HG02610 (cell line): Measurements from ENCODE around the gene KRT2.
"Not testable (repeated sequence)": the region's sequence is repeated elsewhere in the genome, so short reads cannot be mapped to it uniquely, and the experiment has no call there.

Experiments
- ATAC-seq: cut with Tn5 transposase; IDR thresholded peaks from one replicate; pipeline ENCODE4 v1.9.1; 2021; ENCODE audit warnings: mild to moderate bottlenecking, moderate library complexity; ENCODE audit not compliant: unreplicated experiment

KRT2 gene

DNA sequence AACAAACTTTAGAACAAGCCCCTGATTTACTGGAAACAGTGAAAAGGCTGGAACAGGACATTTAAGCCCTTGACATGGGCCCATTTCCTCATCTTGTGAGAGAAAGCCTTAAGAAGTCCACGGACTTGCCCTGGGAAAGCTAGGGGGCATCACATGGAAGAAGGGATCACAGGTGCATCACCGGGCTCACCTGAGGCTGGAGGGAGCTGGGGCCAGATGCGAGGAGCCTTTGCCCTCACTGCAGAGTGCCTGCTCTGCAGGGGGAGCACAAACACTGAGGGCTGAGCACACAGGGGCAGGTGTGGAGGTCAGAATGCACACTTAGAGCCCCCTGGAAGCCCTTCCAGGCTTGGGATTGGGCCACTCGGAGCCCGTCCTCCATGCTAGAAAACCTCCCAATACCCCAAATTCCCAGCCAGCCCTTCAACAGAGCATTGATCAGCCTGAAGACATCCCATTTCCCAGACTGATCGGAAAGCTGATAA, 33.4 kb upstream of the KRT2 start:
- ATAC-seq: no peak

GRCh38 chr12:52684431-52684830, 32.4 kb upstream of the KRT2 start:
- ATAC-seq: no peak

GRCh38 chr12:52683575-52684300, 31.7 kb upstream of the KRT2 start:
- ATAC-seq: no peak

DNA sequence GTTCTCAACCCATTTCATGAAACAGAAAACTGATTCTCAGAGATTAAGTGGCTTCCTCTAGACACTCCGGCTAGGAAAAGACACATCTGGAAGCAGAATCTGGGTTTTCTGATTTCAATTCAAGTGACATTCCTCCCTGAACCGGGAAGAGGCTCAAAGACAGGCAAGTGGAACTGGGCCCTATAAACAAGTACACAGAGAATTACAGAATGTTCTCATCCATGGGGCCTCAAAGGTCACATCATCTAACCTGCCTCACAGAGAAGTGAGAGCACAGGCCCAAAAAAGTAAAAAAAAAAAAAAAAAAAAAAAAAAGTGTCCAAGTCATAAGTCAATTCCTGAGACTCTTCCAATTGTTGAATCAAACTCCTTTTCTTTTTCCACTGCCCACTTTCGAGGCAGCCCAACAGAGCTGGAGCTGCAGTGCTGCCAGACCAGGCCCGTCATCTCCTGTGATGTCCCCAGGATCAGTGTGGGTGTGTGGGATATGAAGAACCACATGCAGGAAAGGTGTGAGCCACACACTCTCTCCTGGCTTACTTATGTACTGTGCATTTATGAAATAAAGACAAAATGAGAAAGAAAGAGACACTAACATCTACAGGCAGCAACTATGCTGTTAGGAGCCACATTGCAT, 31.0 kb upstream of the KRT2 start:
- ATAC-seq: no peak

DNA sequence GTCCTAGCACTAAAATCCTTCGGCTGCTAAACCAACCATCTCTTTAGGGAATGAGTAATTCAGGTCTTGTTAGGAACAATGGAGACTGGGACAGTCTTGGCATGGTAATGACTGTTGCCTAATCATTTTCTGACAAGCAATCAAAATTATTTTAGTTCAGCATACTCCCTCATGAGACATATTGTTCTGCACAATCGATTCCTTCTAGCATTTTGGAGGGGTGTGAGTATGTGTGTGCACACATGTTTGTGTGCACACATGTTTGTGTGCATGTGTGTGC, 30.3 kb upstream of the KRT2 start:
- no peak for ATAC-seq

DNA sequence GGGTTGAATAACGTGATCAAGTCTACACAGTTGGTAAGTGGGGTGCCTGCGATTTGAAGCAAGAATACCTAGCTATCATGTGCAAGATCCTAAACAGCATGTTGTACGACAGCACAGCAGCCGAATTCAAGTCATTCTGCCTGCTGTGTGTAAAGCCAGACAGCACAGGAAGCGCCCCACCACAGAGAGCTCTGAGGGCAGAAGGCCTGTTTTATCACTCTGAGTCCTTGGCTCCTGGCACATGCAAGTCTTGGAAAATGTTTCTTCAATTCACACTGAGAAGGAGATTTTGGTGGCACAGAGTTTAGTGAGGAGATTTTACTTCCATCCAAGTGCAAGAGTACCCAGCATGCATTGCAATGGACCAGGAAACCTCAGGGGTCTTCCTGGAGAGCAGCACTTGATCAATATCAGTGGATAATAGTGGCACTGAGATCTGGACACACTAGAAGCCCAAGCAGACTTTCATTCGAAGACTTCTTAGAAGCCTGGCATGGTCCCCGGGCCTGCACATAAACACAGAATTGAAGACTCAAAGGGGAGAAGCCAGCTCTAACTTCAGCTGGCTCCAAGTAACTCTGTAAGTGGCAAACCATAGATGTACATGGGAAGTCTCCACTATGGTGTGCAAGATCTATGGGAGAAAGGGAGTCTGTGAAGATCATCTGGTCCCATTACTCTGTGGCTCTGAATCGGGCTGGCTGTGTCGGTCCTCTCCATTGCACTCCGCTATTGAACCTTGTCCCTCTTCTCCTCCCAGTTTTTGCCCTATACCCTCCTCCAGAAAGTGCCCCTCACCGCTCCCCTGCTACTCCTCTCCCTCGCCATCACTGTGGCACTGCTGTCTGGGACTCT, 29.7 kb upstream of the KRT2 start:
- no peak for ATAC-seq

DNA sequence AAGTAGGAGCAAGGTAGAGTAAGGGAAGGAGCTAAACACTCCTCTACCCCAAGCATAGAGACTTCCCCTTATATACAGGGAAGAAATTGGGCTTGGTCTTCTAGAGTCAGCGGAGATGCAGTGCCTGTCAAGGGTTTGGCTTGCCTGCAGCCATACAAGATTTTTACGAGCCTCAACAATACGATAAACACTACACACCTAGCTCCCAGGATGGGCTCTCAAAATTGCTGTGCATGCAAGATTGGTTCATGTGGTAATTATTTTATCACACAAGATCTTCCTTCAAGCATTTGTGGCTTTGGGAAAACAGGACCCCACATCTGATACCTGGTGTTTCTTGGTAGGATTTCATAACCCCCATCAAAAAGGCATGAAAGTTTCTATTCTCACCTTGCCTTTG, 28.4 kb upstream of the KRT2 start, which contains the start of gene KRT1:
Gene KRT1 (minus strand): TSS at position 45 of the 400 bp plus-strand sequence. CDS start 59 bp downstream, outside the sequence.
- ATAC-seq: no peak

- no peak for ATAC-seq
Measured at GRCh38 chr12:52679875-52680274, 27.9 kb upstream of the KRT2 start.

DNA sequence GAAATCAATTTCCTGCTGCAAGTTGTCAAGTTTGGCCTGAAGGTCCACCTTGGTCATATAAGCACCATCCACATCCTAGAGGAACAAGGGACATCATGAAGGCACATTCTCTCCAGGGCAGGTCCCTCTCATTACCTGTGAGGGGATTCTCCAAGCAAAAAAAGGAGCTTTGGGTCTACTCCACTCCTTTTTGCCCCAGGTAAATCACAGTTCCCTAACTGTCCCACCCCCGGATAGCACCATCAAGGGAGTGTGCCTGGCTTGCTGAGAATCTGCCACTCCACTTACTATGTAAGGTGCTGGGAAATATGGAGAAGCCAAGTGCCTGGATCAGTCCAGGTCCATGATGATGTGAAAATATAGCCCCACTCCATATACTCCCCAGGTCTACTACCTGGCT, 25.7 kb upstream of the KRT2 start:
- ATAC-seq: no peak

GRCh38 chr12:52677126-52677525, 25.1 kb upstream of the KRT2 start:
- ATAC-seq: no peak

DNA sequence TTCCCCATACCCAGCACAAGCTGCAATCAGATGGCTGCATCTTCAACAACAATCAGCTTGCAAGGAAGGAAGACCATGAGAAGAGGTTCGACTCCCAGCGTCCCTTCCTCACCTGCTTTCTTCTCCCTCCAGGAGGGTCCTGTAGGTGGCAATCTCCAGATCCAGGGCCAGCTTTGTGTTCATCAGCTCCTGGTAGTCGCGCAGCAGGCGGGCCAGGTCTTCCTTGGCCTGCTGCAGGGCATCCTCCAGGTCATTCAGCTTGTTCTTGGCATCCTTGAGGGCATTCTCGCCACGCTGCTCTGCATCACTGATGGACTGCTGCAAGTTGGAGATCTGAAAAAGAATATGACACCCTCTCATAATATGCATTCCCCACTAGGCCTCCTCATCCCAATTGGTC, 24.2 kb upstream of the KRT2 start:
- ATAC-seq: no peak

DNA sequence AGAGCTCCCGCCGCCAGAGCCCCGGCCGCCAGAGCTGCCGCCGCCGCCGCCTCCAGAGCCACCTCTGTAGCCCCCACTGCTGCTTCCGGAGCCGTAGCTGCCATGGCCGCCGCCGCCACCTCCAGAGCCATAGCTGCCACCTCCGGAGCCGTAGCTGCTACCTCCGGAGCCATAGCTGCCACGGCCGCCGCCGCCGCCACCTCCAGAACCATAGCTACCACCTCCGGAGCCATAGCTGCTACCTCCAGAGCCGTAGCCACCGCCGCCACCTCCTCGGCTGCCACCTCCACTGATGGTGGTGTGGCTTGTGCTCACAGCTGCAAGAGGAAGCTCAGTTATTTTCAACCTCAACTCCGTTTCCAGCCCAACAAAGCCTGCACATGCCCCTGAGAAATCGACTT, 23.3 kb upstream of the KRT2 start:
- no peak for ATAC-seq

GRCh38 chr12:52674433-52674775, 22.4 kb upstream of the KRT2 start:
- ATAC-seq: no peak

- no peak for ATAC-seq
Measured at GRCh38 chr12:52673713-52674432, 21.9 kb upstream of the KRT2 start.

GRCh38 chr12:52673217-52673616, 21.2 kb upstream of the KRT2 start:
- ATAC-seq: no peak

DNA sequence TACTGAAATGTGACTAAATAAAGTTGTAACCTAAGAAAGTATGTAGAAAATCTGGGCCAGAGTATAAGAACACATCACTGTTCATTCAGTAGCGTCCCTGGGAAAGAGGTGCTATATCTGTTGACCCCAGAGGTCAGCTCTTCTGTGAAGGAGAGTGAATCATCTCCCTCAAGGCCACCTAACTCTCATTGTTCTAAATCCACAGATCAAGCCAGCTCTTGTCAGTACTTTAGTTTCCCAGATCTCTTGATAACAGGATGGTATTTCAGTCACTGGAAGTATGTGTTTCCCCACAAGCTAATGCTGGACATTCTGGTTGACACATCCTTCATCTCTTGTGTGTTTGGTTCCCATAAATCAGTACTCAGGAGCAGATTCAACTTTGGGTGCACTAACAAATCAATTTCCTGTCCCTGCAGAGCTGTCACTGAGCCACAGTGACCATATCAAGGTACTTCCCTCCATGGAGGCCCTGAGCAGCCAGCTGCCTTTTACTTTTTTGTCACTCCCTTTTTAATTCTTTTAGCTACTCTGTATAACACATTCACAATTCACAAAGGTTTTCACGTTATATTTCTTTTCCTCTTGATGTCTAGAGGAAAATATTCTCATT, 20.4 kb upstream of the KRT2 start:
- ATAC-seq: no peak

GRCh38 chr12:52670961-52671360, 18.9 kb upstream of the KRT2 start:
- no peak for ATAC-seq

DNA sequence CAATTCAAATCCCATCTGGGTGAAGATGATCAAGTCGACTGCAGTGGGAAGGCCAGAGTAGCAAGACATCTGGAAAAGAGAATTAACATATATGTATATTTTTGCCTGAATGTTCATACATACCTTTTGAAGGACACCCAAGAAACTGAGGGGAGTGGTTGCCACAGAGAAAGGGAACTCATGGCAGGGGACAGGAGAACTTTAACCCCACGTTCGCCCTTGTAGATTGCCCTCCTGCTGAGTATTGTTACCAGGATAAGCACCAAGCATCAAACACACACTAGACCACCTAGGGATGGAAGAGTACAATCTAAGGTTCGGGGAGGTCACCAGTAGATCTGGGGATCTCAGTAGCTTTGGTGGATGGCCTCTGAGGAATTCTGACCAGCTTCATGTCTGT, 18.5 kb upstream of the KRT2 start:
- no peak for ATAC-seq

DNA sequence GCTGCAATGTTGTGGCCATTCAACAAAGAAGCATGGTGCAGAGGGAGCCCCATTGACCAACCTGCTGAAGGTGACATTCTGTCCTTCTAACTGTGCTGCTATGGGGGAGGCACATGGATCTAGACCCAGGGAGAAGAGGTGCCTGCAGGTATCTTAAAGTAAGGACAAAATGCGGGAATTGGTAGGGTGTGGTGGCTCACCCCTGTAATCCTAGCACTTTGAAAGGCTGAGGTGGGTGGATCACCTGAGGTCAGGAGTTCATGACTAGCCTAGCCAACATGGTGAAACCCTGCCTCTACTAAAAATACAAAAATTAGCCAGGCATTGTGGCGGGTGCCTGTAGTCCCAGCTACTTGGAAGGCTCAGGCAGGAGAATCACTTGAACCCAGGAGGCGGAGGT, 17.9 kb upstream of the KRT2 start:
- not testable (repeated sequence) for ATAC-seq

- no peak for ATAC-seq
Measured at GRCh38 chr12:52669426-52669825, 17.4 kb upstream of the KRT2 start.

DNA sequence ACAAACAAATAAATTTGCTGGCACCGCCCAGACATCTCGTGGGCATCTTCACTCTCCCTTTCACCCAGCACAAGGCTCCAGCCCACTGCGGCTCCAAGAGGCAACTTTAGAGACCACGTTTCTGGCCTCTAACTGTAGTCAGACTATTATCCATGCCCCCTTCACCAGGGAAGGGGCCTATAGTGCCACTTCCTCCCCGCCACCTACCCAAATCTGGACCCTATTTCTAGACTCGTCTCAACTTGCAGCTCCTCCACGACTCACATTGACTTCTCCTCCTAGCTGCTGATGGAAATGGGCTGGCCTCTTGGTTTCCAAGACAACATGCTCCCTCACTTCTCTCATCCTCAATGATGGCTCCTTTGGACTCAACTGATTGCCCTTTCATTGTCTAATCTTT, 15.9 kb upstream of the KRT2 start:
- no peak for ATAC-seq
